Measurements from ENCODE around the gene RPP40.
"Not testable (repeated sequence)": the region's sequence is repeated elsewhere in the genome, so short reads cannot be mapped to it uniquely, and the experiment has no call there.

Gene RPP40

GRCh38 chr6:5014072-5014561 is 10.3 kb upstream of the RPP40 start:
- peaks cover 12% of the 10 kb centered on the region for H3K9me3 ChIP-seq (ENCODE audit: control insufficient read depth, low read length)
- H3K4me3 ChIP-seq (ENCODE audit: low read length): no peak overlapping the region
- no peaks in the 10 kb centered on the region for H3K27me3 ChIP-seq (replicated peaks; ENCODE audit: control insufficient read depth, insufficient read depth, low read length)
- no peak for DNase-seq (ENCODE audit: low read depth)
- H3K9ac ChIP-seq (ENCODE audit: low read length): no peak overlapping the region
- no peaks in the 10 kb centered on the region for H3K4me1 ChIP-seq (ENCODE audit: control insufficient read depth, insufficient read depth, low read length)
- H3K36me3 ChIP-seq (ENCODE audit: control insufficient read depth, insufficient read depth, low read length, severe bottlenecking): no peaks in the 10 kb centered on the region

DNA sequence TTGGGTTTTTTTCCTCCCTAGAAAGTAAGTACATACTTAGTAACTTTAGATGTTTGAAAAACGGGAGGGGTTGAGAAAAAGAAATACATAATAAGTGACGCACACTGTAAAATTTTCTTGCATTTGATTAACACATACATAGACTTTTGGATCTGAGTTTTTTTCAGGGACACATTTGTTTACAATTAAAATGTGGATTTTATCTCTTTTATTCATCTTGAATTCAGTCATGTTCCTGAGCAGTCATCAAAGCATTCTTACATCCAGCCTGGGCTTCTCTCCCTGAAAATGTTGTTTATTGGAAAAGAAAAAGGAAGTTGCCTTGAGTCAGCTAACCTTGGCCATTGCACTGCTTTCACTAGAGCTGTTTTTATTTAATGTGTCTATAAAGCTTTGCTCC is 8.7 kb upstream of the RPP40 start:
- Histone ChIP-seq H3K4me1 (ENCODE audit: control insufficient read depth, insufficient read depth, low read length) (no peaks in the 10 kb centered on the region), H3K9me3 (ENCODE audit: control insufficient read depth, low read length) (peaks cover 12% of the 10 kb centered on the region), H3K9ac (ENCODE audit: low read length) (no peak overlapping the region), H3K27me3 (replicated peaks; ENCODE audit: control insufficient read depth, insufficient read depth, low read length) (no peaks in the 10 kb centered on the region), H3K36me3 (ENCODE audit: control insufficient read depth, insufficient read depth, low read length, severe bottlenecking) (no peaks in the 10 kb centered on the region), H3K4me3 (ENCODE audit: low read length) (no peak overlapping the region)
- peak; percentile 72 for DNase-seq (ENCODE audit: low read depth)

DNA sequence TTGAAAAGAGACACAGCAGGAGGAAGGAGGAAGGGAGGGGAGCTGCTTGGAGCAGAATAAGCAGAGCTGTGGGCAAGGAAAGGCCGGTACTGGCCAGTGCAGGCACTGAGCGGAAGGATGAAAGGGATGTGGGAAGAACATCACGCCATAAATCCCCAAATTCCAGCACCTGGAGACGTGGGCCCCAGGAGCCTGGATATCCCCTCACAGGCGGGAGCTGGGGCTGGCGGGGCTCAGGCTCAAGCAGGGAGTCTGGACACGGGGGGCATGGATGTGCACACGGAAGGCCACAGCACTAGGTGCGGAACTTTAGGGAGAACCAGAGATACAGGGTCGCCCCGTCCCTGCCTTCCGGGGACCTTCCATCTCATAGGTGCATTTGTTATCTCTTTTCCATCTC is 7.5 kb upstream of the RPP40 start:
- Histone ChIP-seq H3K9ac (ENCODE audit: low read length) (no peak overlapping the region), H3K4me3 (ENCODE audit: low read length) (no peak overlapping the region), H3K9me3 (ENCODE audit: control insufficient read depth, low read length) (peaks cover 7% of the 10 kb centered on the region), H3K4me1 (ENCODE audit: control insufficient read depth, insufficient read depth, low read length) (no peaks in the 10 kb centered on the region), H3K36me3 (ENCODE audit: control insufficient read depth, insufficient read depth, low read length, severe bottlenecking) (no peaks in the 10 kb centered on the region), H3K27me3 (replicated peaks; ENCODE audit: control insufficient read depth, insufficient read depth, low read length) (no peaks in the 10 kb centered on the region)
- DNase-seq (ENCODE audit: low read depth): no peak

- peaks cover 10% of the 10 kb centered on the region for H3K4me1 ChIP-seq (ENCODE audit: control insufficient read depth, insufficient read depth, low read length)
- no peak overlapping the region for H3K9ac ChIP-seq (ENCODE audit: low read length)
- H3K4me3 ChIP-seq (ENCODE audit: low read length): no peak overlapping the region
- H3K36me3 ChIP-seq (ENCODE audit: control insufficient read depth, insufficient read depth, low read length, severe bottlenecking): no peaks in the 10 kb centered on the region
- no peak for DNase-seq (ENCODE audit: low read depth)
- no peaks in the 10 kb centered on the region for H3K27me3 ChIP-seq (replicated peaks; ENCODE audit: control insufficient read depth, insufficient read depth, low read length)
- no peaks in the 10 kb centered on the region for H3K9me3 ChIP-seq (ENCODE audit: control insufficient read depth, low read length)
Observed at GRCh38 chr6:5007531-5007930, 3.7 kb upstream of the RPP40 start.

- Histone ChIP-seq H3K4me3 (ENCODE audit: low read length) (no peak overlapping the region), H3K27me3 (replicated peaks; ENCODE audit: control insufficient read depth, insufficient read depth, low read length) (no peaks in the 10 kb centered on the region), H3K9me3 (ENCODE audit: control insufficient read depth, low read length) (no peaks in the 10 kb centered on the region), H3K9ac (ENCODE audit: low read length) (no peak overlapping the region), H3K4me1 (ENCODE audit: control insufficient read depth, insufficient read depth, low read length) (peaks cover 10% of the 10 kb centered on the region), H3K36me3 (ENCODE audit: control insufficient read depth, insufficient read depth, low read length, severe bottlenecking) (peaks cover 3% of the 10 kb centered on the region)
- no peak for DNase-seq (ENCODE audit: low read depth)
Observed at GRCh38 chr6:5006222-5006621, 2.4 kb upstream of the RPP40 start.

- H3K27me3 ChIP-seq (replicated peaks; ENCODE audit: control insufficient read depth, insufficient read depth, low read length); H3K4me1 ChIP-seq (ENCODE audit: control insufficient read depth, insufficient read depth, low read length); DNase-seq (ENCODE audit: low read depth); H3K9me3 ChIP-seq (ENCODE audit: control insufficient read depth, low read length): not testable (repeated sequence)
- Histone ChIP-seq H3K36me3 (ENCODE audit: control insufficient read depth, insufficient read depth, low read length, severe bottlenecking) (peaks cover 12% of the 10 kb centered on the region), H3K9ac (ENCODE audit: low read length) (peak overlapping the region; percentile 95), H3K4me3 (ENCODE audit: low read length) (peak overlapping the region; percentile 86)
Observed at GRCh38 chr6:5005038-5005433, 1.2 kb upstream of the RPP40 start.

GRCh38 chr6:5004373-5005037 is 668 bp upstream of the RPP40 start:
- Histone ChIP-seq H3K4me1 (ENCODE audit: control insufficient read depth, insufficient read depth, low read length) (peaks cover 10% of the 10 kb centered on the region), H3K27me3 (replicated peaks; ENCODE audit: control insufficient read depth, insufficient read depth, low read length) (no peaks in the 10 kb centered on the region), H3K9ac (ENCODE audit: low read length) (peak overlapping the region; percentile 95), H3K36me3 (ENCODE audit: control insufficient read depth, insufficient read depth, low read length, severe bottlenecking) (peaks cover 12% of the 10 kb centered on the region), H3K9me3 (ENCODE audit: control insufficient read depth, low read length) (no peaks in the 10 kb centered on the region), H3K4me3 (ENCODE audit: low read length) (peak overlapping the region; percentile 86)
- no peak for DNase-seq (ENCODE audit: low read depth)

DNA sequence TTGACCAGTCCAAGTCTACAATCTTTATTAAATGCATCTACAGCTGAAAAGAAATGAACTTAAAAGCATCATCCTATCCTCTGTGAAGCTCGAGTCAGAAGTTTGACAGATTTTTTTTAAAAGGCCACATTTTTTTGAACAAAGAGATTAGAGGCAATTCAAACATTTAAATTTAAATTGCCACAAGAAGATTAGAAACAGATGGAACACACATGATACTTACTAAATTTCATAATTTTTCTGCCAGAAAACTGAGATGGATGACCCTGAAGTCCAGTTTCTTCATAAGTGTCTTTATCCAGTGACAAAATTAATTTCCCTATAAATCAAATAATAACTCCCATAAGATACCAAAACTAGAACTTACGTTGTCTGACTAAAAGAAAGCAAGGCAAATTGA is 4.3 kb downstream of the RPP40 start:
- Histone ChIP-seq H3K4me3 (ENCODE audit: low read length) (no peak overlapping the region), H3K36me3 (ENCODE audit: control insufficient read depth, insufficient read depth, low read length, severe bottlenecking) (peaks cover 50% of the 10 kb centered on the region), H3K9me3 (ENCODE audit: control insufficient read depth, low read length) (no peaks in the 10 kb centered on the region), H3K4me1 (ENCODE audit: control insufficient read depth, insufficient read depth, low read length) (peaks cover 5% of the 10 kb centered on the region), H3K27me3 (replicated peaks; ENCODE audit: control insufficient read depth, insufficient read depth, low read length) (no peaks in the 10 kb centered on the region), H3K9ac (ENCODE audit: low read length) (no peak overlapping the region)
- peak; percentile 64 for DNase-seq (ENCODE audit: low read depth)

GRCh38 chr6:4997862-4998261 is 6.0 kb downstream of the RPP40 start:
- DNase-seq (ENCODE audit: low read depth): no peak
- Histone ChIP-seq H3K9me3 (ENCODE audit: control insufficient read depth, low read length) (no peaks in the 10 kb centered on the region), H3K9ac (ENCODE audit: low read length) (no peak overlapping the region), H3K27me3 (replicated peaks; ENCODE audit: control insufficient read depth, insufficient read depth, low read length) (no peaks in the 10 kb centered on the region), H3K36me3 (ENCODE audit: control insufficient read depth, insufficient read depth, low read length, severe bottlenecking) (peaks cover 50% of the 10 kb centered on the region), H3K4me1 (ENCODE audit: control insufficient read depth, insufficient read depth, low read length) (no peaks in the 10 kb centered on the region), H3K4me3 (ENCODE audit: low read length) (no peak overlapping the region)

DNA sequence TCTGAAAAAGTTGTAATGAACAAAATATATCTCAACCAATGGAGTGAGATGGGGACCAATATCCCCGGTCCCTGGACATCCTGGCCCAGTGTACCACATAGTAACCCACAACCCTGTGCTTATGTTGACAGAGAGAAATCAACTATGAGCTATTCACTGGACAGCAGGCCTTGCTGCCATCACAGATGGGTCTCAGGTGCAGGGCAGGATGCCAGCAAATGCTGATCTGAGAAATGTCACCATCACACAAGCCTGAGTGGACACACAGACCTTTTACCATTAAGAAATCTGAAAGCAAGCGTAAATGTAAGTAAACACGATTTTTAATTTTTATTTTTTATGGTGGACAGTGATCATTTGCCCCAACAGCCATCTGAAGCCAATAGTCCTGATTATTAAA is 9.1 kb downstream of the RPP40 start:
- DNase-seq (ENCODE audit: low read depth): no peak
- H3K27me3 ChIP-seq (replicated peaks; ENCODE audit: control insufficient read depth, insufficient read depth, low read length): no peaks in the 10 kb centered on the region

GRCh38 chr6:4987432-4987831 is 16.4 kb downstream of the RPP40 start:
- Histone ChIP-seq H3K4me1 (ENCODE audit: control insufficient read depth, insufficient read depth, low read length) (peaks cover 8% of the 10 kb centered on the region), H3K9me3 (ENCODE audit: control insufficient read depth, low read length) (no peaks in the 10 kb centered on the region), H3K27me3 (replicated peaks; ENCODE audit: control insufficient read depth, insufficient read depth, low read length) (no peaks in the 10 kb centered on the region), H3K36me3 (ENCODE audit: control insufficient read depth, insufficient read depth, low read length, severe bottlenecking) (no peaks in the 10 kb centered on the region), H3K4me3 (ENCODE audit: low read length) (no peak overlapping the region), H3K9ac (ENCODE audit: low read length) (no peak overlapping the region)
- no peak for DNase-seq (ENCODE audit: low read depth)

More for the DNA sequence above, 9.1 kb downstream of the RPP40 start:
- Histone ChIP-seq H3K4me3 (ENCODE audit: low read length) (no peak overlapping the region), H3K9me3 (ENCODE audit: control insufficient read depth, low read length) (no peaks in the 10 kb centered on the region), H3K36me3 (ENCODE audit: control insufficient read depth, insufficient read depth, low read length, severe bottlenecking) (peaks cover 38% of the 10 kb centered on the region), H3K4me1 (ENCODE audit: control insufficient read depth, insufficient read depth, low read length) (no peaks in the 10 kb centered on the region), H3K9ac (ENCODE audit: low read length) (no peak overlapping the region)

GRCh38 chr6:4986999-4987398 is 16.8 kb downstream of the RPP40 start:
- no peaks in the 10 kb centered on the region for H3K9me3 ChIP-seq (ENCODE audit: control insufficient read depth, low read length)
- H3K4me3 ChIP-seq (ENCODE audit: low read length): no peak overlapping the region
- H3K4me1 ChIP-seq (ENCODE audit: control insufficient read depth, insufficient read depth, low read length): peaks cover 8% of the 10 kb centered on the region
- H3K27me3 ChIP-seq (replicated peaks; ENCODE audit: control insufficient read depth, insufficient read depth, low read length): no peaks in the 10 kb centered on the region
- H3K9ac ChIP-seq (ENCODE audit: low read length): no peak overlapping the region
- DNase-seq (ENCODE audit: low read depth): no peak
- no peaks in the 10 kb centered on the region for H3K36me3 ChIP-seq (ENCODE audit: control insufficient read depth, insufficient read depth, low read length, severe bottlenecking)
